Activated T-cell treated with anti-CD3 and anti-CD28 coated beads for 48 hours (primary cell): ENCODE data around the gene SLC35A4.

Source experiments
- DNase-seq: peaks from one replicate; pipeline ENCODE4 v3.0.0-alpha.2; 2020; ENCODE audit warnings: low read depth

SLC35A4 gene

GRCh38 chr5:140564196-140565023 lies at the start of gene SLC35A4, which contains the start of gene APBB3:
TSS of gene SLC35A4 (plus strand) at chr5:140564828. CDS start at chr5:140567170, 2,342 bp downstream.
TSS of gene APBB3 (minus strand) at chr5:140564598. CDS start at chr5:140564245, 353 bp downstream.
- DNase-seq: peak; percentile 89

GRCh38 chr5:140524003-140524402 lies 40.6 kb upstream of the SLC35A4 start:
- DNase-seq: no peak

- no peak for DNase-seq
Observed at GRCh38 chr5:140540227-140540626, 24.4 kb upstream of the SLC35A4 start.

- DNase-seq: no peak
Observed at GRCh38 chr5:140542972-140543371, 21.7 kb upstream of the SLC35A4 start.

GRCh38 chr5:140544986-140545385 lies 19.6 kb upstream of the SLC35A4 start:
- DNase-seq: no peak

GRCh38 chr5:140545606-140546005 lies 19.0 kb upstream of the SLC35A4 start:
- DNase-seq: no peak

GRCh38 chr5:140546851-140547507 lies 17.6 kb upstream of the SLC35A4 start:
- DNase-seq: no peak

- peak; percentile 82 for DNase-seq
Observed at GRCh38 chr5:140547508-140548299, 16.9 kb upstream of the SLC35A4 start, which contains the start of gene EIF4EBP3. TSS of gene EIF4EBP3 (plus strand) at chr5:140547662. CDS start at chr5:140547738, 76 bp downstream.

GRCh38 chr5:140548300-140548688 lies 16.3 kb upstream of the SLC35A4 start:
- no peak for DNase-seq

- DNase-seq: no peak
Observed at GRCh38 chr5:140548791-140549190, 15.8 kb upstream of the SLC35A4 start.

GRCh38 chr5:140549237-140550144 lies 15.1 kb upstream of the SLC35A4 start:
- no peak for DNase-seq

- DNase-seq: no peak
Observed at GRCh38 chr5:140550147-140551079, 14.2 kb upstream of the SLC35A4 start.

- no peak for DNase-seq
Observed at GRCh38 chr5:140551872-140552271, 12.8 kb upstream of the SLC35A4 start.

- no peak for DNase-seq
Observed at GRCh38 chr5:140553657-140554056, 11.0 kb upstream of the SLC35A4 start.

GRCh38 chr5:140554454-140554853 lies 10.2 kb upstream of the SLC35A4 start:
- DNase-seq: no peak

GRCh38 chr5:140555747-140556312 lies 8.8 kb upstream of the SLC35A4 start:
- no peak for DNase-seq

GRCh38 chr5:140556438-140556837 lies 8.2 kb upstream of the SLC35A4 start:
- no peak for DNase-seq

- DNase-seq: peak; percentile 87
Observed at GRCh38 chr5:140557136-140557805, 7.4 kb upstream of the SLC35A4 start, which contains the start of gene SRA1. TSS of gene SRA1 (minus strand) at chr5:140557473. CDS start at chr5:140557452, 21 bp downstream.

- DNase-seq: no peak
Observed at GRCh38 chr5:140557965-140558364, 6.7 kb upstream of the SLC35A4 start.
